ENCODE measurements around the gene PRM1.

DNA sequence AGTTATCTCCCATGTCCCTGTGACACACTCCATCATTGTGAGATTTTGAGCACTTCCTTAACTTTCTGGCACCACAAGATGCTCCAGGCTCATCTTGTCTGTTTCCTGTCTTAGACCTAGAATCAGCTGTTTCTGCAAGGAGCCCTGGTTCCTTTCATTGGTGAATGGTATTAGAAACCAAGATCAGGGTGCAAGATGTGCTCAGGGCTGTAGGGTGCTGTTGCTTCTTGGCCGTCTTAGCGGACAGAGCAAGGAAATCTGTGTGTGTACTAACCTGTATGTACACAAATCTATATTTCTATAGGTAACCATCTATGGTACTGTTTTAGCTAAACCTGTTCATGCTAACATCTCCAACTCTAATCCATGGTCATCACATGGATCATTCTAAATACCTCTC lies 8.1 kb upstream of the PRM1 start:
- TF ChIP-seq, protein P1, sequence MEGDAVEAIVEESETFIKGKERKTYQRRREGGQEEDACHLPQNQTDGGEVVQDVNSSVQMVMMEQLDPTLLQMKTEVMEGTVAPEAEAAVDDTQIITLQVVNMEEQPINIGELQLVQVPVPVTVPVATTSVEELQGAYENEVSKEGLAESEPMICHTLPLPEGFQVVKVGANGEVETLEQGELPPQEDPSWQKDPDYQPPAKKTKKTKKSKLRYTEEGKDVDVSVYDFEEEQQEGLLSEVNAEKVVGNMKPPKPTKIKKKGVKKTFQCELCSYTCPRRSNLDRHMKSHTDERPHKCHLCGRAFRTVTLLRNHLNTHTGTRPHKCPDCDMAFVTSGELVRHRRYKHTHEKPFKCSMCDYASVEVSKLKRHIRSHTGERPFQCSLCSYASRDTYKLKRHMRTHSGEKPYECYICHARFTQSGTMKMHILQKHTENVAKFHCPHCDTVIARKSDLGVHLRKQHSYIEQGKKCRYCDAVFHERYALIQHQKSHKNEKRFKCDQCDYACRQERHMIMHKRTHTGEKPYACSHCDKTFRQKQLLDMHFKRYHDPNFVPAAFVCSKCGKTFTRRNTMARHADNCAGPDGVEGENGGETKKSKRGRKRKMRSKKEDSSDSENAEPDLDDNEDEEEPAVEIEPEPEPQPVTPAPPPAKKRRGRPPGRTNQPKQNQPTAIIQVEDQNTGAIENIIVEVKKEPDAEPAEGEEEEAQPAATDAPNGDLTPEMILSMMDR (conservative IDR thresholded peaks at IDR 0.05), result no peak
- TF ChIP-seq EZH2 (IDR thresholded peaks at IDR 0.05; ENCODE audit: low read depth), result no peak

Data from PC-9 (cell line).